ENCODE data around the gene NDUFB5.
"Not testable (repeated sequence)": the region's sequence is repeated elsewhere in the genome, so short reads cannot be mapped to it uniquely, and the experiment has no call there.

NDUFB5 gene

GRCh38 chr3:179640469-179640868, 35.9 kb downstream of the NDUFB5 start:
- no peak for DNase-seq

- DNase-seq, result no peak
Measured at GRCh38 chr3:179642871-179643270, 38.3 kb downstream of the NDUFB5 start.

GRCh38 chr3:179643837-179644236, 39.2 kb downstream of the NDUFB5 start:
- not testable (repeated sequence) for DNase-seq

GRCh38 chr3:179646177-179646576, 41.6 kb downstream of the NDUFB5 start:
- DNase-seq, result no peak

DNA sequence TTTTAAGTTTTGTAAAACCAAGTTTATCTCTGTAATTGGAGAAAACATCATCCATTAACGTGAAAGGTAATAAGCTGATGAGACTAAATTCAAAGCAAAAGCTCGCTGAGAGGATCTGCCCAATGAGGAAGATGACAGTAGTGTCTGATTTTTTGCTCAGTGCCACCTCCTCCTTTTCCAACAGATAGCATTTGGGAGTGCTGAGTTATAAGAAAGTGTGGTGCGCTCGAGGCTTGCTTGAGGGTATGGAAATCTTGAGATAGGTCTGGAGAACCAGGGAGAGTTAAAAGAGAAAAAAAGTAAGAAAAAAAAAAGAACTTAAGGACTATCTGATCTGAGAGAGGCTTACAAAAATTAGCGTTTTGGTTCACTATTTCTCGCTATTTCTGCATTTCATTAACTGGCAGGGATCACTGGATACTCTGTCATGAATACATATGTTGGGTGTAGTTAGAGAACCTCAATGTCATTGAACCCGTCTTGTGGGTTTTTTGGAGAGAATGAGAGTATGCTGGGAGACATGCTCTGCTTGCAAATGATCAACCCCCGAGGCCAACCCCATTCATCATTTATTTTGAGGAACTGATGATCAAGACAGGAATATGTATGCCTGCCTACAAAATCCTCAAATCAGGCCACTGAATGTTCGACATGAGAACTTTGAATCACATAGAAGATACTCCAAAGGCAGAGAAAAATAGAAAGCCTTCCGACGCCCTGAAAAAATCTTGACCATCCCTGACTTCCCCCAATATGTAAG, 47.3 kb downstream of the NDUFB5 start:
- no peak for DNase-seq

DNA sequence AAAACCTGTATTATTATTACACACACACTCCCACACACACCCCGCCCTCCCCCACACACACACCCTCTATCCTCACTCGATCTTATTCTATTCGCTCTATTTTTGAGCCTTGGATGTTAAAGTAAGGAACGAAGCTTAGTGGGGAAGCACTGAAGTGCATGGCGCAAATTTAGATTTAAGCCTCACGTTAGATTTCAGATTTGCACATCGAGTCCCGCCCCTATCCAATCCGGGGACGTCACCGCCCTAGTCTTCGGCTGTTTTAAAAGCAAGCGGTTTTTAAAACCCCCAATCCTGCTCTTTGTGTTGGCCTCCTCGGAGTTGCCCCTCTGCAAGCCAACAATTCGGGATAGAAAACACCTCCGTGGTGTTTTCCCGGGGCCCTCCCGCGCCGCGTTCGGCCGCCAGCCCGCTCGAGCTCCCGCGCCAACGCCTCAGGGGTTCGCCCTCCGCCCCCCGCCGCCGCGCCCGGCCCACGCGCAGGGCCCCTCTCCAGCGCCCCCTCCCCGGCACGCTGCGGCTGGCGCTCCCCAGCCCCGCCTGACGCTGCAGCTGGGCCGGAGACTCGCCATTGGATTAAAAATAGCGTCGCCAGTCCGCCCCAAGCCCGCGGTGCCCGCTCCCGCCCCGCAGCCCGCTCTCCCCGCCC, 48.0 kb downstream of the NDUFB5 start, which contains the start of gene USP13:
USP13 (plus strand) TSS at position 594 of the 649 bp plus-strand sequence. CDS start 186 bp downstream, outside the sequence.
- DNase-seq, result peak; percentile 41

DNA sequence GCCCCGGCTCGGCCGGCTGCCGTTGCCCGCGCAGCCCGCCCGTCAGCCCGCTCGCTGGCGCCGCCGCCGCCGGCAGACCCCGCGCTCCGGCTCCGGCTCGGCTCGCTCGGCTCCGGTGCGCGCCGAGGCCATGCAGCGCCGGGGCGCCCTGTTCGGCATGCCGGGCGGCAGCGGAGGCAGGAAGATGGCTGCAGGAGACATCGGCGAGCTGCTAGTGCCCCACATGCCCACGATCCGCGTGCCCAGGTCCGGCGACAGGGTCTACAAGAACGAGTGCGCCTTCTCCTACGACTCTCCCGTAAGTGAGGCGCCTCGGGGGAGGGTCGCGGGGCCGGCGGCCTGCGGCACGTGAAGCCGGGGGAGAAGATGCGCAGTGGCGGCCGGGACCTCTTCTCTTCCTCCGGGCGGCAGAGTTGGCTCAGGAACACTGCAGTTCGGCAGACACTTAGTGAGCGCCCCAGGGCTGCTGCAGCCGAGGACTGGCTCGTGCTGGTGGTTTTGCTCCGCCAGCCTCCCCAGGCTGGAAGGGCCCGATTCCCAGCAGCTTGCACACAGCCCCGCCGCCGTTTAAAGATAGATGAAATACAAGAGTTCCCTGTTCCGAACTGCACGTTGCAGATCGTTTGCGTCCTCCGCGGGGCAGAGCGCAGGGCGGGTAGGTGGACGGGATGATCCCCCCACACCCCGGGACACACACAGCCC, 48.7 kb downstream of the NDUFB5 start:
- peak; percentile 60 for DNase-seq

DNA sequence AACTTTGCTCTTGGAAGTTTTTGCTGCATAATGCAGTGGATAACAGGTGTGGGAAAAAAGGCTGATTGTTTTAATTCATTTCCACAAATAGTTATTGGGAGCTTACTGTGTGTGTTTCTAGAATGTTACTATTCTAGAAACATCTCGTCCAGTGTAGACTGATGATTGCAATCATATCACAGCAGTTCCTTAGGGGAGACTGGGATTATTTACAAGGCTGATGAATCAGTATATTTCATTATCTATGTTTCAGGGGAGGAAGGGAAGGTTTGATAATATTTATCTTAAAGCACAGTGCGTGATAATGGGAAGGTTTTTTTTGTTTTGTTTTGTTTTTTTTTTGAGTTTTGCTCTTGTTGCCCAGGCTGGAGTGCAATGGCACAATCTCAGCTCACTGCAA, 50.6 kb downstream of the NDUFB5 start:
- no peak for DNase-seq

- DNase-seq, result no peak
Measured at GRCh38 chr3:179658606-179659005, 54.0 kb downstream of the NDUFB5 start.

DNA sequence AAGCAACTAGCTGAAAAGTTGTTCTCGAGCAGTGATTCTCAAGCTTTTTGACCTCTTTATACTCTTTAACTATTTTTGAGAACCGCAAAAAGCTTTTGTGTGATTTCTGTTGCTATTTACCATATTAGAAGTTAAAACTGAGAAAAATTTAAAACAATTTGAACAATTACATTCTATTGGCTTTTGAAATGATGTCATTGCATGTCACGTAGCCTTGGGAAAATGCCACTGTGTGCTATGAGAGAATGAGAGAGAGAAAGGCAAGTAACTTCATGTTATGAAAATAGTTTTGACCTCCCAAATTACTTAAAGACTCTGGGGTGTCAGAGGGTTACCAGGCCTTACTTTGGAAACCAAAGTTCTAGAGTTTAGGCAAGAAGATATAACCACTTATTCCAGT, 56.3 kb downstream of the NDUFB5 start:
- DNase-seq, result no peak

DNA sequence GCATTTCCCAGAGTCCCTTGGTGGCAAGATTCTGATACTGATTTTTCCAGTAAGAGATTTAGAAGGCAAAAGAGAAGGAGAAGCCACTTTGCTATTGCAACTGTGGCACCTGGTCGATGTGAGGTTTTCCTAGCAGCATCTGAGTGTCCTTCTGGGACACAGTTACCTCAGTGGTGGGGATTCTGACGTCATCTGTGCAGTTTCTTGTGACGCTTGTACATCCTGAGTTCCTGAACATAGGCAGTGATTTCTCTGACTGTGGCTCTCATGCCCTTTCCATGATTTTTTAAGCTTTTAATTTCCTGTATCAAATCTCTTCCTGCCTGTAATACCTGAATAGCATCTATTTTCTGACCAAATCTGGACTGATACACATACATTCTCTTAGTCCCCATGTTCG, 57.2 kb downstream of the NDUFB5 start:
- no peak for DNase-seq

DNA sequence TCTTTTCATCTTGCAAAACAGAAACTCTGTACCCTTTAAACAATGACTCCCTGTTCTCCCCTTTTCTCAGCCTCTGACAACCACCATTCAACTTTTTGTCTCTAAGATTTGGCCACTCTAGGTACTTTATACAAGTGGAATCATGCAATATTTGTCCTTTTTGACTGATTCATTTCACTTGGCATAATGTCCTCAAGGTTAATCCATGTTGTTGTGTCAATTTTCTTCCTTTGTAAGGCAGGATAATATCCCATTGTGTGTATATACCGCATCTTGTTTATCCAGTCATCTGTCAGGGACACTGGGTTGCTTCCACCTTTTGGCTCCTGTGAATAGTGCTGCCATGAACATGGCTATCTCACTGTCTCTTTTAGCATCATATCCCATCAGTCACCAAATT, 58.5 kb downstream of the NDUFB5 start:
- DNase-seq, result no peak

- no peak for DNase-seq
Measured at GRCh38 chr3:179666030-179666429, 61.4 kb downstream of the NDUFB5 start.

DNA sequence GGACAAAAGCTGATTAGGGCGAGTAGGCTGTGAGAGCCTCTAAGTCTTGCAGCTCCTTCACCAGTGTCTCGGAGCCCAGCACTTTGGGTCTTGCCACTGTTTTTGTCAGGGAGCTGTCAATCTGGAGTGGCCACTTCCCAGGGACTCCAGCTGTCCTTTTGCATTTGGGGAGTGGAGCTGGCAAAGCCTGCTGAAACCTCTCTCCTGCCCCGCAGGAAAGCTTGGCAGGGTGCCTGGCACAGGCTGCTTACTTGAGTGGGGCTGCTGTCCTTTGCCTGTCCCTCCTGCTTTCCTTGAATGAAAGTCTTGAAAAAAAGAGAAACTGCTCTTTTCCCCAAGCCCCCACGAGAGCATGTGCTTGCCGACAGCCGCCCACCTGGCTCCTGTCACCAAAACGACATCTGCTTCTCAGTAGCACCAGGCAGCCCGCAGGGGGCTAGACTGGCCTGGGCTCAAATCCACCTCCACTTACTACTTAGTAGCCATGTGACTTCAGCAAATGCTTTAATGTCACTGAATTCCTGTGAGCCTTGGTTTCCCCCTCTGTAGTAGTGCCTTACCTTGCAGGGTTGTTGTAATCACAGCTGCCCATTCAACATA, 61.9 kb downstream of the NDUFB5 start:
- no peak for DNase-seq

DNA sequence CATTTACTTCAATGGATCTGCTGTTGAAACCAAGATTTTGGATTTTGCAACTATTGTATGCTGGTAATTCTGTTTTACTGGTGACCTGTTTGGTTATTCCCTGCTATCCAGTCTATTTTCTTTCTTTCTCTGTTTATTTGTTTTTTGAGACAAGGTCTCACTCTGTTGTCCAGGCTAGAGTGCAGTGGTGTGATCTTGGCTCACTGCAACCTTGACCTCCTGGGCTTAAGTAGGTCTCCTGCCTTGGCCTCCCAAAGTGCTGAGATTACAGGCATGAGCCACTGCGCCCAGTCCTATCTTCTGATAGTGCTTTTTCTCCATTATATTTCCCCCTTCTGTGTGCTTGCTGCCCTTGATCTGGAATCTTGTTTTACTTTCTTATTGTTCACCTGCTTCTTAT, 63.8 kb downstream of the NDUFB5 start:
- DNase-seq, result no peak

GRCh38 chr3:179670311-179670710, 65.7 kb downstream of the NDUFB5 start:
- DNase-seq, result no peak

DNA sequence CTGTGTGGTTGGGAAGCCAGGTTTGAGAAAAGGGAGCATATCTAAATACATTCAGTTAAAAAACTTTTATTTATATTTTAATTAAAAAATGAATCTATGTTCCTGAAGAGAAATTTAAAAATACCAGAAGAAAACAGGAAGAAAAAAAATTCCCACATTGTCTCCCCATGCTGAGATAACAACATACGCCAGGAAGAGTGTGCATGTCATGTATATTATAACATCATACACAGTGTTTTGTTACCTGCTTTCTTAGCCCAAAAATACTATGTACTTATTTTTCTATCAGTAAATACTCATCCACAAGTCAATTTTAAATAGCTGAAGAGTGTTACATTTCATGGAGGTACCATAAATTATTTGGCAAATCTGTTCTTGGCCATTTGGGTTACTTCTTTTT, 66.7 kb downstream of the NDUFB5 start:
- no peak for DNase-seq

DNA sequence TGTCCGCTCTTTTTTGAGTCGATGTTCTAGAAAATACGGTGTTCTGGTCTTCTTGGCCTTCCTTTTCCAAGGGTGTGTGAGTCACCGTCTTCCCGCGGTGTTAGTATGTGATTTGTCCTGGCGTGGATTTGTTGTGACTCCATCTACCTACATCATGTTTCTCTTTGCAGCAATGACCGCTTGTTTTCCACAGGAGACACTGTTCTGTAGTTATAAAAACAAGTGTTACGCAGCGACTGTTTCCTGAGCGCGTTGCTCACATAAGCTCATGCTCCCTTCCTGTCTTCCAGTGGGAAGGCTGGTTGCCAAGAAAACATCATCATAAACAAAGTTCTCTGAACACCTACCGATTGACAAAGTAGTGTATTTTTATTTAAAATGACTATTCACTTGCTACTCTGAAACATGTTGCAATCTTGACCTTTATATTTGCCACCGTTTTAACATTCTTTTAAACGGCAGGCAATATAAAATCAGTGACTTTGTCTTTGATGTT, 67.2 kb downstream of the NDUFB5 start:
- no peak for DNase-seq

GRCh38 chr3:179672918-179673317, 68.3 kb downstream of the NDUFB5 start:
- no peak for DNase-seq

- no peak for DNase-seq
Measured at GRCh38 chr3:179673523-179673922, 68.9 kb downstream of the NDUFB5 start.

GRCh38 chr3:179676081-179676480, 71.5 kb downstream of the NDUFB5 start:
- DNase-seq, result no peak
